H1 (cell line): ENCODE results near the gene GUCY1A2.

Experiments used
- BCL11A ChIP-seq, 2 experiments: IDR thresholded peaks; one replicate each; pipeline ENCODE4 v1.6.1; 2011; ENCODE audit warnings: low read depth in 2 of 2, low read length in 2 of 2, mild to moderate bottlenecking in 2 of 2
- GABPA ChIP-seq: IDR thresholded peaks from 2 replicates; pipeline ENCODE4 v1.6.1; 2011; ENCODE audit warnings: mild to moderate bottlenecking, low read length, moderate library complexity, borderline replicate concordance; ENCODE audit not compliant: insufficient read depth
- POLR2A ChIP-seq, 2 experiments: IDR thresholded peaks; 1 replicate in 1 of 2; 2 replicates in 1 of 2; pipeline ENCODE4 v1.6.1; 2011; ENCODE audit warnings: low read depth in 2 of 2, low read length in 2 of 2, mild to moderate bottlenecking in 2 of 2; ENCODE audit errors: control extremely low read depth in 1 of 2
- POLR2AphosphoS5 ChIP-seq: IDR thresholded peaks from 2 replicates; pipeline ENCODE4 v1.6.1; 2011; ENCODE audit warnings: low read depth, low read length
- TAF1 ChIP-seq: IDR thresholded peaks from 2 replicates; pipeline ENCODE4 v1.6.1; 2011; ENCODE audit warnings: mild to moderate bottlenecking, low read depth, low read length
- TF ChIP-seq, protein P1 (sequence below), 3 experiments: IDR thresholded peaks; 1 replicate in 2 of 3; 2 replicates in 1 of 3; pipeline versions ENCODE4 v1.5.1 to v1.6.1; 2011; ENCODE audit warnings: low read length in 3 of 3, mild to moderate bottlenecking in 3 of 3, inconsistent platforms in 2 of 3, low read depth in 1 of 3, moderate library complexity in 1 of 3; ENCODE audit not compliant: insufficient read depth in 1 of 3; ENCODE audit errors: control extremely low read depth in 1 of 3

GRCh38 chr11:106986261-106986660 lies 32.0 kb downstream of the GUCY1A2 start:
- TF ChIP-seq, protein P1, sequence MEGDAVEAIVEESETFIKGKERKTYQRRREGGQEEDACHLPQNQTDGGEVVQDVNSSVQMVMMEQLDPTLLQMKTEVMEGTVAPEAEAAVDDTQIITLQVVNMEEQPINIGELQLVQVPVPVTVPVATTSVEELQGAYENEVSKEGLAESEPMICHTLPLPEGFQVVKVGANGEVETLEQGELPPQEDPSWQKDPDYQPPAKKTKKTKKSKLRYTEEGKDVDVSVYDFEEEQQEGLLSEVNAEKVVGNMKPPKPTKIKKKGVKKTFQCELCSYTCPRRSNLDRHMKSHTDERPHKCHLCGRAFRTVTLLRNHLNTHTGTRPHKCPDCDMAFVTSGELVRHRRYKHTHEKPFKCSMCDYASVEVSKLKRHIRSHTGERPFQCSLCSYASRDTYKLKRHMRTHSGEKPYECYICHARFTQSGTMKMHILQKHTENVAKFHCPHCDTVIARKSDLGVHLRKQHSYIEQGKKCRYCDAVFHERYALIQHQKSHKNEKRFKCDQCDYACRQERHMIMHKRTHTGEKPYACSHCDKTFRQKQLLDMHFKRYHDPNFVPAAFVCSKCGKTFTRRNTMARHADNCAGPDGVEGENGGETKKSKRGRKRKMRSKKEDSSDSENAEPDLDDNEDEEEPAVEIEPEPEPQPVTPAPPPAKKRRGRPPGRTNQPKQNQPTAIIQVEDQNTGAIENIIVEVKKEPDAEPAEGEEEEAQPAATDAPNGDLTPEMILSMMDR (IDR thresholded peaks at IDR 0.05; ENCODE audit: control extremely low read depth in 1 of 3, insufficient read depth in 1 of 3, low read depth in 1 of 3, low read length in 3 of 3) = no peak
- TF ChIP-seq POLR2A (IDR thresholded peaks at IDR 0.05; ENCODE audit: control extremely low read depth in 1 of 2, low read depth in 2 of 2, low read length in 2 of 2) (no peak), TAF1 (no peak), POLR2AphosphoS5 (no peak), BCL11A (IDR thresholded peaks at IDR 0.05; ENCODE audit: low read depth in 2 of 2, low read length in 2 of 2) (no peak), GABPA (no peak)
